HepG2 (cell line): ENCODE results near the gene MICAL1. TPM values are rescaled to one million over a fixed set of nuclear protein-coding genes. Genes with fewer than 3 reads are reported as not detected.

Experiments
- ATAC-seq: fragments of 200-7000 bp; cut with Tn5 transposase; 3 replicates; pipeline ENCODE4 v1.9.1; 2020; ENCODE audit warnings: mild to moderate bottlenecking, moderate library complexity
- BruUV-seq: library from RNA; stranded (reverse); fragments of 400-500 nt; replicated peaks from 2 replicates; lab custom pipeline; 2021; lab: Mats Ljungman, UMichigan
- CTCF ChIA-PET: fragments of 300-600 bp; formaldehyde crosslinking; extraction: SDS; loops from one replicate; lab custom pipeline; 2021; ENCODE audit warnings: low total read pairs, inconsistent platforms, low intra/inter-chr PET ratio; lab: Yijun Ruan, JAX
- POLR2A ChIA-PET: fragments of 350-600 bp; sonication (Branson Sonifier 250); formaldehyde crosslinking; loops from one replicate; lab custom pipeline; 2020; ENCODE audit warnings: antibody characterized with exemption, inconsistent platforms; lab: Yijun Ruan, JAX
- DNase-seq: peaks from one replicate; pipeline ENCODE4 v3.0.0-alpha.2; 2015; ENCODE audit warnings: low spot score
- FAIRE-seq: peaks from 3 replicates; lab custom pipeline; 2011; peaks lifted over from hg19 to GRCh38; lab: Jason Lieb, UNC
- H2AFZ ChIP-seq: one replicate; pipeline ENCODE4 v1.6.1; 2011; ENCODE audit warnings: low read length, inconsistent platforms
- H3K27ac ChIP-seq: fragments of 300-600 bp; 3 replicates; pipeline ENCODE4 v1.8.0; 2011; ENCODE audit warnings: mixed run types, mild to moderate bottlenecking, mixed read lengths, low read length, inconsistent platforms; ENCODE audit not compliant: insufficient read depth; ENCODE audit errors: extremely low read length
- H3K27me3 ChIP-seq, 2 experiments: fragments of 200-600 bp in 1 of 2; 2 replicates in 1 of 2; 3 replicates in 1 of 2; pipeline versions ENCODE4 v1.6.0 to v1.8.0; 2011; ENCODE audit warnings: low read length in 2 of 2, mild to moderate bottlenecking in 2 of 2, moderate library complexity in 2 of 2, inconsistent platforms in 1 of 2; ENCODE audit not compliant: insufficient read depth in 2 of 2, control insufficient read depth in 1 of 2
- H3K36me3 ChIP-seq, 2 experiments: fragments of 200-600 bp in 1 of 2; replicated peaks in 1 of 2; 2 replicates in 1 of 2; 3 replicates in 1 of 2; pipeline versions ENCODE4 v1.5.1 to v1.8.0; 2011; ENCODE audit warnings: low read length in 2 of 2, inconsistent platforms in 1 of 2; ENCODE audit not compliant: insufficient read depth in 2 of 2, control insufficient read depth in 1 of 2
- H3K4me1 ChIP-seq: 2 replicates; pipeline ENCODE4 v1.5.1; 2012; ENCODE audit warnings: low read length, inconsistent platforms; ENCODE audit not compliant: insufficient read depth
- H3K4me2 ChIP-seq: 2 replicates; pipeline ENCODE4 v1.6.0; 2011; ENCODE audit warnings: low read depth, low read length, inconsistent platforms
- H3K4me3 ChIP-seq, 3 experiments: fragments of 200-600 bp in 1 of 3; sonication (generic), shearing (Covaris generic) in 1 of 3; replicated peaks in 1 of 3; 2 replicates each; pipeline ENCODE4 v1.5.1; 2011 to 2016; ENCODE audit warnings: low read length in 3 of 3, inconsistent platforms in 2 of 3, low read depth in 2 of 3, mild to moderate bottlenecking in 2 of 3, control low read depth in 1 of 3, mixed read lengths in 1 of 3; ENCODE audit not compliant: insufficient read depth in 1 of 3
- H3K79me2 ChIP-seq: one replicate; pipeline ENCODE4 v1.6.1; 2011; ENCODE audit warnings: low read length, inconsistent platforms; ENCODE audit not compliant: insufficient read depth
- H3K9ac ChIP-seq: 2 replicates; pipeline ENCODE4 v1.6.0; 2011; ENCODE audit warnings: mild to moderate bottlenecking, low read depth, low read length, inconsistent platforms; ENCODE audit not compliant: insufficient read depth
- H3K9me3 ChIP-seq: 2 replicates; pipeline ENCODE4 v1.5.1; 2012; ENCODE audit warnings: mild to moderate bottlenecking, low read length
- H4K20me1 ChIP-seq: 2 replicates; pipeline ENCODE4 v1.6.0; 2011; ENCODE audit warnings: inconsistent platforms, mild to moderate bottlenecking, low read length, moderate library complexity; ENCODE audit not compliant: insufficient read depth
- ARNT ChIP-seq: fragments of 450-650 bp; IDR thresholded peaks from 2 replicates; pipeline ENCODE4 v1.6.1; 2017
- ATF2 ChIP-seq: sonication (generic); formaldehyde crosslinking; IDR thresholded peaks from 2 replicates; pipeline ENCODE4 v1.4.0; 2020; ENCODE audit warnings: missing genetic modification reagents
- ATF6 ChIP-seq: sonication (generic); formaldehyde crosslinking; conservative IDR thresholded peaks from 2 replicates; pipeline ENCODE4 v1.4.0; 2020; ENCODE audit warnings: missing genetic modification reagents
- GABPB1 ChIP-seq: IDR thresholded peaks from 2 replicates; pipeline ENCODE4 v1.6.1; 2016; ENCODE audit warnings: mild to moderate bottlenecking, missing genetic modification reagents, moderate library complexity, missing compliant biosample characterization
- GZF1 ChIP-seq: sonication (generic); formaldehyde crosslinking; IDR thresholded peaks from 2 replicates; pipeline ENCODE4 v1.5.1; 2020; ENCODE audit warnings: mild to moderate bottlenecking, missing genetic modification reagents
- NCOA5 ChIP-seq: sonication (generic); formaldehyde crosslinking; IDR thresholded peaks from 2 replicates; pipeline ENCODE4 v1.4.0; 2020; ENCODE audit warnings: missing genetic modification reagents
- NFKB2 ChIP-seq: sonication (generic); formaldehyde crosslinking; IDR thresholded peaks from 2 replicates; pipeline ENCODE4 v1.4.0; 2020; ENCODE audit warnings: missing genetic modification reagents, borderline replicate concordance
- POGZ ChIP-seq: sonication (generic); formaldehyde crosslinking; IDR thresholded peaks from 2 replicates; pipeline ENCODE4 v1.4.0; 2020; ENCODE audit warnings: mild to moderate bottlenecking, missing genetic modification reagents
- SIX1 ChIP-seq: sonication (generic); formaldehyde crosslinking; IDR thresholded peaks from 2 replicates; pipeline ENCODE4 v1.4.0; 2020; ENCODE audit warnings: missing genetic modification reagents, borderline replicate concordance
- TSC22D2 ChIP-seq: sonication (generic); formaldehyde crosslinking; IDR thresholded peaks from 2 replicates; pipeline ENCODE4 v1.5.1; 2020; ENCODE audit warnings: missing genetic modification reagents, mild to moderate bottlenecking, borderline replicate concordance
- ZBTB4 ChIP-seq: sonication (generic); formaldehyde crosslinking; IDR thresholded peaks from 2 replicates; pipeline ENCODE4 v1.4.0; 2020; ENCODE audit warnings: missing genetic modification reagents, mild to moderate bottlenecking, borderline replicate concordance
- ZNF251 ChIP-seq: sonication (generic); formaldehyde crosslinking; IDR thresholded peaks from 2 replicates; pipeline ENCODE4 v1.9.0; 2021; ENCODE audit warnings: mild to moderate bottlenecking, missing genetic modification reagents
- ZNF333 ChIP-seq: sonication (generic); formaldehyde crosslinking; IDR thresholded peaks from 2 replicates; pipeline ENCODE4 v1.4.0; 2020; ENCODE audit warnings: mild to moderate bottlenecking, missing genetic modification reagents, borderline replicate concordance
- ZNF441 ChIP-seq: sonication (generic); formaldehyde crosslinking; IDR thresholded peaks from 2 replicates; pipeline ENCODE4 v1.7.0; 2021; ENCODE audit warnings: missing genetic modification reagents, borderline replicate concordance
- ZNF549 ChIP-seq: sonication (generic); formaldehyde crosslinking; IDR thresholded peaks from 2 replicates; pipeline ENCODE4 v1.5.0; 2020; ENCODE audit warnings: missing genetic modification reagents
- ZNF629 ChIP-seq: sonication (generic); formaldehyde crosslinking; conservative IDR thresholded peaks from 2 replicates; pipeline ENCODE4 v1.5.0; 2020; ENCODE audit warnings: missing genetic modification reagents
- ZSCAN31 ChIP-seq: sonication (generic); formaldehyde crosslinking; IDR thresholded peaks from 2 replicates; pipeline ENCODE4 v1.5.0; 2020; ENCODE audit warnings: low read depth, mild to moderate bottlenecking, missing genetic modification reagents
- WGBS: methylation state at CpG from one replicate; pipeline ENCODE4 v1.1.6; 2017; ENCODE audit warnings: low lambda C conversion rate; 5-methylcytosine and 5-hydroxymethylcytosine counted together
- in situ Hi-C: cut with HindIII; loops from 2 replicates; pipeline ENCODE4 v1.10.0; 2017; ENCODE audit warnings: low pct_unique_long_range_greater_than_20kb; ENCODE audit not compliant: extremely low pct_ligation_motif_present
- intact Hi-C: fragments of 100-400 bp; cut with micrococcal nuclease; formaldehyde crosslinking; loops from one replicate; pipeline ENCODE4 v1.10.0; 2022; ENCODE audit not compliant: unreplicated experiment
- polyA plus RNA-seq, 8 experiments: library from polyadenylated mRNA; depleted of rRNA in 3 of 8; stranded (reverse) in 7 of 8; unstranded in 1 of 8; fragments of >200 nt; fragmentation: Illumina TruSeq in 4 of 8; extraction: Trizol in 4 of 8; gene quantifications; 2 replicates each; pipeline versions ENCODE4 v1.2.1 to v1.2.3, GENCODE V29; 2011 to 2016; ENCODE audit warnings: low read depth in 4 of 8, missing spikeins in 1 of 8, mixed read lengths in 1 of 8; ENCODE audit not compliant: insufficient read depth in 1 of 8
- total RNA-seq, 5 experiments: library from RNA; depleted of rRNA; stranded (reverse); fragments of >200 nt; fragmentation: Illumina TruSeq; extraction: Trizol; gene quantifications; 2 replicates each; pipeline ENCODE4 v1.2.3, GENCODE V29; 2016; ENCODE audit warnings: low read depth in 1 of 5

Gene MICAL1
- total and polyA plus RNA-seq, 2 of the 13 experiments (the other 11 are each of a cell fraction or from before 2014, with no cell fraction given) = 6.9 to 39.0 TPM

GRCh38 chr6:109465772-109466171 lies 10.2 kb upstream of the MICAL1 start:
- in situ Hi-C loops (no loop called here), intact Hi-C loops (no loop called here)
- Histone ChIP-seq H3K4me1 (no peaks in the 10 kb centered on the region), H3K27ac (no peak overlapping the region), H2AFZ (no peak overlapping the region), H3K36me3 (peaks cover 9 to 54% of the 10 kb centered on the region in 2 experiments; a peak in 4 of 5 replicates), H3K4me3 (no peak overlapping the region), H3K79me2 (no peaks in the 10 kb centered on the region), H3K9me3 (no peaks in the 10 kb centered on the region), H3K9ac (no peak overlapping the region), H4K20me1 (no peaks in the 10 kb centered on the region), H3K27me3 (no peaks in the 10 kb centered on the region), H3K4me2 (no peak overlapping the region)
- ChIA-PET POLR2A (no interaction called here), CTCF (no interaction called here)
- ATAC-seq = no peak
- no peak for FAIRE-seq
- TF ChIP-seq POGZ = no peak
- TF ChIP-seq TSC22D2 = no peak
- TF ChIP-seq NCOA5 (CRISPR knock-in tag) = no peak
- TF ChIP-seq ZNF251 (CRISPR knock-in tag) = no peak
- TF ChIP-seq GZF1 = no peak
- no peak for TF ChIP-seq ZBTB4 (CRISPR knock-in tag)
- no peak for TF ChIP-seq ZNF333 (CRISPR knock-in tag)
- TF ChIP-seq SIX1 = no peak
- TF ChIP-seq ZNF549 = no peak
- no peak for TF ChIP-seq ZNF441 (CRISPR knock-in tag)
- no peak for TF ChIP-seq ZSCAN31 (CRISPR knock-in tag)
- TF ChIP-seq ATF2 (CRISPR knock-in tag) = no peak
- no peak for TF ChIP-seq ARNT
- no peak for TF ChIP-seq NFKB2 (CRISPR knock-in tag)
- TF ChIP-seq ATF6 (CRISPR knock-in tag) = no peak
- TF ChIP-seq GABPB1 (CRISPR knock-in tag) = no peak
- no peak for TF ChIP-seq ZNF629 (CRISPR knock-in tag)
- no TSS peak for BruUV-seq
- no peak for DNase-seq
- no CpG with 5 or more reads among the region's 7 CpGs for WGBS
